A375 (cell line): Measurements from ENCODE around the gene FOXRED1. TPM values are rescaled to one million over a fixed set of nuclear protein-coding genes. Genes with fewer than 3 reads are reported as not detected.

Experiments used
- small RNA-seq: library from RNA; depleted of rRNA; stranded (forward); fragments of <200 nt; gene quantifications from one replicate; pipeline ENCODE3, GENCODE V24; 2014
- total RNA-seq: library from RNA; depleted of rRNA; stranded (reverse); fragments of >200 nt; shearing (Covaris generic); gene quantifications from 2 replicates; pipeline ENCODE4 v1.2.3, GENCODE V29; 2014; rRNA removed

FOXRED1 gene
- 23.5 and 27.7 TPM in 2 replicates for total RNA-seq

GRCh38 chr11:126268708-126269579, at the start of gene FOXRED1, which contains the start of gene SRPRA:
Gene FOXRED1 (plus strand): TSS chr11:126269154. CDS start chr11:126269207, 53 bp downstream.
Gene SRPRA (minus strand): TSS chr11:126268895. CDS start chr11:126268804, 91 bp downstream.

GRCh38 chr11:126282736-126283591, 14.0 kb downstream of the FOXRED1 start, which contains the start of gene TIRAP:
Gene TIRAP (plus strand): TSS chr11:126283093. CDS start chr11:126290895, 7,802 bp downstream.

GRCh38 chr11:126303623-126304456, 34.9 kb downstream of the FOXRED1 start, which contains the start of gene DCPS:
Gene DCPS (plus strand): TSS chr11:126304060. CDS start chr11:126304081, 21 bp downstream.

Small RNA genes lying within 50 kb of the gene (small RNA-seq; reads per million reads assigned to genes)
- gene RN7SL351P: not detected

Other genes with a start within 250 kb of the FOXRED1 start
- gene CDON, start 206.3 kb upstream of the FOXRED1 start, total RNA-seq: 14.0 and 14.8 TPM in 2 replicates
- gene RPUSD4, start 57.5 kb upstream of the FOXRED1 start, total RNA-seq: 29.7 and 45.2 TPM in 2 replicates
- 10.2 and 10.3 TPM in 2 replicates for gene FAM118B, start 57.4 kb upstream of the FOXRED1 start, total RNA-seq
- gene SRPRA, start 259 bp upstream of the FOXRED1 start, total RNA-seq: 139 and 155 TPM in 2 replicates
- gene TIRAP, start 13.9 kb downstream of the FOXRED1 start, total RNA-seq: 6.8 and 7.7 TPM in 2 replicates
- gene DCPS, start 34.9 kb downstream of the FOXRED1 start, total RNA-seq: 88.9 and 93.1 TPM in 2 replicates
- 307 and 354 TPM in 2 replicates for gene ST3GAL4, start 86.5 kb downstream of the FOXRED1 start, total RNA-seq